ENCODE results near the gene TMEM141.
"Not testable (repeated sequence)": the region's sequence is repeated elsewhere in the genome, so short reads cannot be mapped to it uniquely, and the experiment has no call there.

Gene TMEM141

DNA sequence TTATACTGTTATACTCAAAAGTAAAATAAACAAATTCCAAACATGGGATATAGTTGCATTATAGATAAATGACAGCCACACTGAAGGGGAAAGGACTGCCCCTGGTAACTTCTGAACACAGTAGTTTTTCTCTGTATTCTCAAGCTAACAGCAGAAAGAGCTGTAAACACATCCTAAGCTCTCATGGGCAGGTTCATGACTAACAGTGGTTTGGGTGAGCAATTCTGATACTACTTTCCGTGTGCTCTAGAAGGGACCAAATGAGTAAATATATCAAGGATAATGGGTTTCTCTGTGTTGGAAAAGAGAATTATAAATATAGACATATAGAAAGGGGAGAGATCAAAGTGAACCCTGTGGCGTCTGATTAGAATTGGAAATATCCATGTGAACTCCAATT lies 40.6 kb upstream of the TMEM141 start:
- DNase-seq (ENCODE audit: low spot score), result no peak
- in situ Hi-C loops (cut with MboI; ENCODE audit: low sequenced_read_pairs, unreplicated experiment), result no loop called here
- TF ChIP-seq, protein P1, sequence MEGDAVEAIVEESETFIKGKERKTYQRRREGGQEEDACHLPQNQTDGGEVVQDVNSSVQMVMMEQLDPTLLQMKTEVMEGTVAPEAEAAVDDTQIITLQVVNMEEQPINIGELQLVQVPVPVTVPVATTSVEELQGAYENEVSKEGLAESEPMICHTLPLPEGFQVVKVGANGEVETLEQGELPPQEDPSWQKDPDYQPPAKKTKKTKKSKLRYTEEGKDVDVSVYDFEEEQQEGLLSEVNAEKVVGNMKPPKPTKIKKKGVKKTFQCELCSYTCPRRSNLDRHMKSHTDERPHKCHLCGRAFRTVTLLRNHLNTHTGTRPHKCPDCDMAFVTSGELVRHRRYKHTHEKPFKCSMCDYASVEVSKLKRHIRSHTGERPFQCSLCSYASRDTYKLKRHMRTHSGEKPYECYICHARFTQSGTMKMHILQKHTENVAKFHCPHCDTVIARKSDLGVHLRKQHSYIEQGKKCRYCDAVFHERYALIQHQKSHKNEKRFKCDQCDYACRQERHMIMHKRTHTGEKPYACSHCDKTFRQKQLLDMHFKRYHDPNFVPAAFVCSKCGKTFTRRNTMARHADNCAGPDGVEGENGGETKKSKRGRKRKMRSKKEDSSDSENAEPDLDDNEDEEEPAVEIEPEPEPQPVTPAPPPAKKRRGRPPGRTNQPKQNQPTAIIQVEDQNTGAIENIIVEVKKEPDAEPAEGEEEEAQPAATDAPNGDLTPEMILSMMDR (IDR thresholded peaks at IDR 0.05; ENCODE audit: borderline replicate concordance, control extremely low read depth, extremely low read depth, insufficient read depth, missing control alignments), result no peak

DNA sequence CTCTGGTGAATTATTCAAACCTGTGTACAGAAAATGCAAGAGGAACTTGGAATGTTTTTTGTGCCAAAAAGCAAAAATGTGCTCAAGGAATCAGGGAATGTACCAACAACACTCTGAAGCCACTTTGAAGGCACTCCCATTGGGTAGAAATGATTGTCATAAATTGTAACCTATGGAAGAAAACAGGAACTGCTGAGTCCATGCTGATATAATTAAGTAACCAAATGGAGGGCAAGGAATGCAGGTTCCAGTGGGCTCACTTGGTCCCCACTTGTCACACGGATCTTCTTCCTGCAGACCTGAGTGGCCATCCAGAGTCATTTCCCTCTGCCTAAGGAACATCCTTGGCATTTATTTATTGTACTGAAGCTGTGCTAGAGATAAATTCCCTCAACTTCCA lies 39.9 kb upstream of the TMEM141 start:
- TF ChIP-seq, protein P1 (IDR thresholded peaks at IDR 0.05; ENCODE audit: borderline replicate concordance, control extremely low read depth, extremely low read depth, insufficient read depth, missing control alignments), result no peak
- in situ Hi-C loops (cut with MboI; ENCODE audit: low sequenced_read_pairs, unreplicated experiment), result no loop called here
- DNase-seq (ENCODE audit: low spot score), result no peak

DNA sequence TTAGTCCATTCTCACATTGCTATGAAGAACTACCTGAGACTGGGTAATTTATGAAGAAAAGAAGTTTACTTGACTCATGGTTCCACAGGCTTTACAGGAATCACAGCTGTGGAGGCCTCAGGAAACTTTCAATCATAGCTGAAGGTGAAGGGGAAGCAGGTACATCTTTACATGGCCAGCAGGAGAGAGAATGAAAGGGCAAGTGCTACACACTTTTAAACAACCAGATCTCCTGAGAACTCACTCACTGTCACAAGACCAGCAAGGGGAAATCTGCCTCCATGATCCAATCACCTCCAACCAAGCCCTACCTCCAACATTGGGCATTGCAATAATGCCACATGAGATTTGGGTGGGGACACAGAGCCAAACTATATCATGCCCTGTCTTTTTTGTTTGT lies 39.3 kb upstream of the TMEM141 start:
- TF ChIP-seq, protein P1 (IDR thresholded peaks at IDR 0.05; ENCODE audit: borderline replicate concordance, control extremely low read depth, extremely low read depth, insufficient read depth, missing control alignments), result no peak
- in situ Hi-C loops (cut with MboI; ENCODE audit: low sequenced_read_pairs, unreplicated experiment), result no loop called here
- DNase-seq (ENCODE audit: low spot score), result no peak

DNA sequence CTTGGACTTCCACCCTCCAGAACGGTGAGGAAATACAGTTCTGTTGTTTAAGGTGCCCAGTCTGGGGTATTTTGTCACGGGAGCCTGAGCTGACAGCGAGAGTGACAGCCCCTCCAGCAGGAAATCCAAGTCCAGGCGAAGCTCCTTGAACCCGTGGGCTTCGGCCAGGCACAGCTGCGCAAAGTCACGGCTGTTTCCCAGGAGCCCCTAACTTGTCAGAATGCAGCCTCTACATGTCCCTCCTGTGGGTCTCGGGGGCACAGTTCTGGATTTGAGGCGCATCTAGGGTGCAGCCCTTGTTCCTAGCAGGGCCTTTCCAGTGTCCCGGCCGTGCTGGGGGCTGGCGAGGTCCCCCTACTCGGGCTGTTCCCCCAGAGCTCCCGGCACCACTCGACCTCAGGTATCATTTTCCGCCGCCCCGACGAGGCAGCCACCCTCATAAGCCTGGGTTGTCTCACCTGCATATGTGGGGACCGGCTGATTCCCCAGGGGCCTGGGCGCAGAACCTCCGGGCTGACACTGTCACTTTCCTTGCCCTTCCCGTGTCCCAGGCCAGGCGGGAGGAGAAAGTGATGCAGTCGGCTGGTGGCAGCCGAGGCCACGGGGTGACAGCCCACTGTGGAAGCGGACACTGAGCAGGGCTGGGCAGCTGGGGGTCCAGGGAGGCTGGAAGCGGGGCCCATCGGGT lies 37.6 kb upstream of the TMEM141 start:
- TF ChIP-seq, protein P1 (IDR thresholded peaks at IDR 0.05; ENCODE audit: borderline replicate concordance, control extremely low read depth, extremely low read depth, insufficient read depth, missing control alignments), result no peak
- in situ Hi-C loops (cut with MboI; ENCODE audit: low sequenced_read_pairs, unreplicated experiment), result no loop called here
- DNase-seq (ENCODE audit: low spot score), result no peak

DNA sequence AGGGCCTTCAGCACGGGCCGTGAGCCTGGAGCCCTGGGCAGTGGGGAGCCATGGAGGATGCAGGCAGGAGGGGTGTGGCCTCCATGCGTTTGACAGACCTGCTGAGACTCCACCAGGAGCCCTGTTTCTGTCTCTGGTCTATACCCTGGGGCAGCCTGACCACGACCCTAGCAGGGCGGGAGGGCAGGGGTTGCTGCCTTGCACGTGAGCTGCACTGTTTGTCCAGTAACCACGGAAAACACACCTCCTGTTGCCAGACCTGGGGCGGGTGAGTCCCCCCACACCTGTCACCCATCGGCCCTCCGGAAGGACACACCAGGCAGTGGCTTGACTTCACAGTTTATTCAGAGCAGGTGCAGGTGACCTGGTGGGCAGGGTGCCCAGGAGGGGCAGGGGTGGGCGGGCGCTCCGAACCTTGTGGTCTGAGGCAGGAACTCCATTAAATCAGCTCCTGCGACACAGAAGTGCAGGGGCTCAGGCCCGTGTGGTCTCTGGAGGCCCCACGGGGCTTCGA lies 37.0 kb upstream of the TMEM141 start:
- TF ChIP-seq, protein P1 (IDR thresholded peaks at IDR 0.05; ENCODE audit: borderline replicate concordance, control extremely low read depth, extremely low read depth, insufficient read depth, missing control alignments), result no peak
- in situ Hi-C loops (cut with MboI; ENCODE audit: low sequenced_read_pairs, unreplicated experiment), result no loop called here
- DNase-seq (ENCODE audit: low spot score), result no peak

DNA sequence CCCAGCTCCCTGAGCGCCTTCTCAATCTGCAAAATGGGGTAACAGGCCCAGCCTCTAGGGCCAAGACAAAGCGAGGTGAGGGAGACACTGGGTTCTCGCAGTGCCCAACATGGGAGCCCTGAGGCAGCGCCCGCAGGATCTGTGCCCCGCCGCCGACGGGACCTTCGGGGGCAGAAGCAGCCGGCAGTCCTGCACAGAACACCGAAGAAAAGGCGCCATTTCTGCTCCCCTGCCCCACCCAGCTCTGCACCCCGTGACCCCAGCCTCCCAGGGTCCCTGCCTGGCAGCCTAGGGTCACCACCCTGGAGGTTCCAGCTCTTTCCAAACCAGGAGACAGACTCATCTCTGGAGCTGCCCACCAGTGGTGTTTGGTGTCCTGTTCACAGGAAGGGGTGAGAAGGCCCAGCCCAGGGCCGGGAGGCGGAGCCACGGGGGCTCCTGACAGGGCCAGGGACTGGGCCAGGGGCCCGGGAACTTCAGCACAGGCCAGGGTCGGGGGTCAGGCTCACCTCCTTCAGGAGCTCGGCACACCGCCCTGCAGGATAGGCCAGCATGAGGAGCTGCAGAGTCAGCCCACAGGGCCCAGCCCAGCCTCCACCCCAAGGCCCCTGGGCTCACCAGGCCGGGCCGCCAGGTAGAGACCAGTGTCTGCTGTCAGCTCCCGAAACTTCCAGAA lies 36.4 kb upstream of the TMEM141 start:
- TF ChIP-seq, protein P1 (IDR thresholded peaks at IDR 0.05; ENCODE audit: borderline replicate concordance, control extremely low read depth, extremely low read depth, insufficient read depth, missing control alignments), result no peak
- no peak for DNase-seq (ENCODE audit: low spot score)
- in situ Hi-C loops (cut with MboI; ENCODE audit: low sequenced_read_pairs, unreplicated experiment), result no loop called here

DNA sequence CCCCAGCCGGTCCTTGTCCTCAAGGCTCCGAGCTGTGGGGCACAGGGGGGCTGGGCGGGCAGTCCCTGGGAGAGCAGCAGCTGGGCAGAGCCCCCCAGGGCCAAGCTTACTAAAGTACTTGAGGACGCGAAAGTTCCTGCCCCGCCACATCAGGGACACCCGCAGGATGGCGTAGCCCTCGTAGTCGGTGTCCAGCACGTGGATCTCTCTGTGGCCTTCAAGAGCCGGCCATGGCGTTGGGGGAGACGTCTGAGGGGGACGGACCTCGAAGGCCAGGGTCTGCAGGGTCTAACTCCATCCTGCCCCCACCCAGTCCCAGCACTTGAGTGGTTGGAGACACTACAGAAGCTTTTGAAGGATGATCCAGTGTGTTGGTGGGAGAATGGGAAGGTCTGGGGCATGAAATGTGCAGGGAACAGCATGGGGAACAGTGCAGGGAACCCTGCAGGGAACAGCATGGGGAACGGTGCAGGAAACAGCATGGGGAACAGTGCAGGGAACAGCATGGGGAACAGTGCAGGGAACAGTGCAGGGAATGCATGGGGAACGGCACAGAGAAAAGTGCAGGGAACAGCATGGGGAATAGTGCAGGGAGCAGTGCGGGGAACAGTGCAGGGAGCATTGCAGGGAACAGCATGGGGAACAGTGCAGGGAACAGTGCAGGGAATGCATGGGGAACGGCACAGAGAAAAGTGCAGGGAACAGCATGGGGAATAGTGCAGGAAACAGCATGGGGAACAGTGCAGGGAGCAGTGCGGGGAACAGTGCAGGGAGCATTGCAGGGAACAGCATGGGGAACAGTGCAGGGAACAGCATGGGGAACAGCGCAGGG lies 35.6 kb upstream of the TMEM141 start:
- in situ Hi-C loops (cut with MboI; ENCODE audit: low sequenced_read_pairs, unreplicated experiment); DNase-seq (ENCODE audit: low spot score): not testable (repeated sequence)
